Sigmoid colon (tissue), 7 donors: Measurements from ENCODE around the gene CARTPT. TPM values are rescaled to one million over a fixed set of nuclear protein-coding genes. Genes with fewer than 3 reads are reported as not detected.

Experiments
- DNase-seq: peaks from one replicate; pipeline ENCODE4 v3.0.0-alpha.2; 2019
- H3K27ac ChIP-seq, 4 donors: fragments of 200-600 bp; sonication (generic); one replicate each; pipeline ENCODE4 v1.5.1; 2016 to 2019; ENCODE audit warnings: mild to moderate bottlenecking in 1 of 4
- H3K27me3 ChIP-seq, 3 donors: fragments of 200-600 bp; sonication (generic); one replicate each; pipeline ENCODE4 v1.5.1; 2019; ENCODE audit warnings: mild to moderate bottlenecking in 1 of 3
- H3K36me3 ChIP-seq, 4 donors: fragments of 200-600 bp; sonication (generic); one replicate each; pipeline ENCODE4 v1.5.1; 2016 to 2019
- H3K4me1 ChIP-seq, 4 donors: fragments of 200-600 bp; sonication (generic); one replicate each; pipeline ENCODE4 v1.5.1; 2017 to 2019
- H3K4me3 ChIP-seq, 4 donors: fragments of 200-600 bp; sonication (generic); one replicate each; pipeline ENCODE4 v1.5.1; 2017 to 2019; ENCODE audit warnings: mild to moderate bottlenecking in 2 of 4, moderate library complexity in 1 of 4
- H3K9me3 ChIP-seq, 4 donors: fragments of 200-600 bp in 3 of 4; sonication (generic) in 3 of 4; one replicate each; pipeline versions ENCODE4 v1.5.1 to v1.6.1; 2013 to 2019
- CTCF ChIP-seq, 4 experiments: fragments of 450-650 bp in 3 of 4; fragments of 200-600 bp in 1 of 4; IDR thresholded peaks; one replicate each; pipeline ENCODE4 v1.5.1; 2016 to 2019; ENCODE audit warnings: antibody characterized with exemption in 4 of 4, mild to moderate bottlenecking in 3 of 4, moderate library complexity in 2 of 4
- EP300 ChIP-seq, 4 donors: sonication (generic); formaldehyde crosslinking; IDR thresholded peaks; one replicate each; pipeline ENCODE4 v1.6.1; 2017; ENCODE audit warnings: antibody characterized with exemption in 4 of 4
- POLR2A ChIP-seq, 2 donors: fragments of 450-650 bp; IDR thresholded peaks; one replicate each; pipeline ENCODE4 v1.6.1; 2016; ENCODE audit warnings: antibody characterized with exemption in 2 of 2, mild to moderate bottlenecking in 2 of 2, moderate library complexity in 2 of 2
- POLR2AphosphoS5 ChIP-seq, 4 donors: sonication (generic); formaldehyde crosslinking; IDR thresholded peaks; one replicate each; pipeline ENCODE4 v1.6.1; 2017; ENCODE audit warnings: antibody characterized with exemption in 4 of 4
- WGBS, 2 donors: extraction: QIAGEN DNeasy Blood & Tissue Kit; methylation state at CpG; one replicate each; pipeline ENCODE4 v1.1.7; 2013; 5-methylcytosine and 5-hydroxymethylcytosine counted together
- intact Hi-C: fragments of 100-400 bp; cut with DNase I; formaldehyde crosslinking; loops from one replicate; pipeline ENCODE4 v1.15.1; 2023
- polyA plus RNA-seq, 3 donors: library from polyadenylated mRNA; stranded (reverse); fragments of 200-250 nt; gene quantifications; one replicate each; pipeline ENCODE4 v1.2.3, GENCODE V29; 2013
- total RNA-seq, 4 donors: library from RNA; depleted of rRNA; stranded (reverse); fragments of >200 nt; gene quantifications; one replicate each; pipeline ENCODE4 v1.1.0, GENCODE V29; 2016
- donor health status: healthy with polysubstance abuse.
- donor health status: Bipolar disorder and iron deficiency.
- donor health status: healthy.

CARTPT gene
- total and polyA plus RNA-seq, 7 donors: 4.4 to 39.8 (median 16.3) TPM; not detected in 2

GRCh38 chr5:71701407-71701806 lies 17.7 kb upstream of the CARTPT start:
- intact Hi-C loops: no loop called here
- Histone ChIP-seq H3K4me3 (no peak overlapping the region), H3K36me3 (no peaks in the 10 kb centered on the region), H3K9me3 (no peaks in the 10 kb centered on the region), H3K4me1 (no peaks in the 10 kb centered on the region), H3K27me3 (peaks cover 0 to 3% (median 0%) of the 10 kb centered on the region in 3 donors), H3K27ac (no peak overlapping the region)
- no peak for DNase-seq
- WGBS, 2 donors: 65 to 67% methylated on average over 3 of the region's 3 CpGs
- TF ChIP-seq POLR2A (IDR thresholded peaks at IDR 0.05): no peak
- no peak for TF ChIP-seq EP300 (IDR thresholded peaks at IDR 0.05)
- no peak for TF ChIP-seq POLR2AphosphoS5 (IDR thresholded peaks at IDR 0.05)
- TF ChIP-seq CTCF (IDR thresholded peaks at IDR 0.05): no peak

DNA sequence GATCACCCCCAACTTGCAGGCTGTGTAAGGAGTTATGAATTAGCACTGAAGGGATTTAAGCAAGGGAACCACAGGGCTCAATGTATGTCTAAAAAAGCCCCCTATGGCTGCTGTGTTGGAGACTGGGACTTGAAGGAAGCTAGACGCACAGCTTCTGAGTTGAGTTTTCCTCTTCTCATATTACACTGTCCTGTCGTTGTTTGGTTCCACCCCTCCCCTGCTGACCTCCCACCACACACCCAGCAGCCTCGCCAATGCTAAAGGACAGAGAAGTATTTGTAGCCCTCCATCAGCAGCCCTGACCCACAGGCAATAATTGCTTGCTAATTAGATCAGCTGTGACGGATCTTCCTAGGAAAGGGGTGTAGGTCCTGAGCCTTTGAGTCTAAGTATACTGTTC lies 15.1 kb upstream of the CARTPT start:
- WGBS, 2 donors: 28 to 48% methylated on average over 4 of the region's 4 CpGs
- TF ChIP-seq CTCF (IDR thresholded peaks at IDR 0.05) (no peak), EP300 (IDR thresholded peaks at IDR 0.05) (no peak), POLR2A (IDR thresholded peaks at IDR 0.05) (no peak), POLR2AphosphoS5 (IDR thresholded peaks at IDR 0.05) (no peak)
- no peak for DNase-seq
- intact Hi-C loops: no loop called here
- no peak overlapping the region for H3K4me3 ChIP-seq
- H3K4me1 ChIP-seq: no peaks in the 10 kb centered on the region
- H3K36me3 ChIP-seq: no peaks in the 10 kb centered on the region
- H3K27ac ChIP-seq: no peak overlapping the region
- H3K27me3 ChIP-seq: no peaks in the 10 kb centered on the region
- no peaks in the 10 kb centered on the region for H3K9me3 ChIP-seq

DNA sequence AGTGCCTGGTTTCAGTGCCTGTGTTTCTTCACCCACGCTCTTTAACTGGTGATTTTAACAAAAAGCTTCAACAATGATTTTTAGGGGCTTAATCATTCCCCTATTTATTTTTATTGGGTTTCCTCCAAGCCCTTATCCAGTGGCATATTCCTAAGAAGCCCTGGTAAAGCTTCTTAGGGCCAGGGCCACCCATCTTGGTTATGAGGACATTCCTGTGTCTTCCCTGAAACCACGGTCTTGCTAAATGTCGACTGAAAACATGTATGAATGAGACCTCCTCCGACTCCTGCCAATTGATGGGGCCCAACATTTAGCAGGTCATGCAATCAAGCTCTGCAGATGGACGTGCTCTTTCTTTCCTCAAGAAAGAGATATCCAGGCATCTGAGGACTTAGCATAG lies 13.7 kb upstream of the CARTPT start:
- TF ChIP-seq POLR2A (IDR thresholded peaks at IDR 0.05) (no peak), EP300 (IDR thresholded peaks at IDR 0.05) (no peak), CTCF (IDR thresholded peaks at IDR 0.05) (no peak), POLR2AphosphoS5 (IDR thresholded peaks at IDR 0.05) (no peak)
- Histone ChIP-seq H3K36me3 (no peaks in the 10 kb centered on the region), H3K9me3 (no peaks in the 10 kb centered on the region), H3K4me3 (no peak overlapping the region), H3K4me1 (no peaks in the 10 kb centered on the region), H3K27me3 (no peaks in the 10 kb centered on the region), H3K27ac (no peak overlapping the region)
- DNase-seq: no peak
- intact Hi-C loops: no loop called here
- WGBS, 2 donors: 86 to 90% methylated on average over 5 of the region's 5 CpGs

DNA sequence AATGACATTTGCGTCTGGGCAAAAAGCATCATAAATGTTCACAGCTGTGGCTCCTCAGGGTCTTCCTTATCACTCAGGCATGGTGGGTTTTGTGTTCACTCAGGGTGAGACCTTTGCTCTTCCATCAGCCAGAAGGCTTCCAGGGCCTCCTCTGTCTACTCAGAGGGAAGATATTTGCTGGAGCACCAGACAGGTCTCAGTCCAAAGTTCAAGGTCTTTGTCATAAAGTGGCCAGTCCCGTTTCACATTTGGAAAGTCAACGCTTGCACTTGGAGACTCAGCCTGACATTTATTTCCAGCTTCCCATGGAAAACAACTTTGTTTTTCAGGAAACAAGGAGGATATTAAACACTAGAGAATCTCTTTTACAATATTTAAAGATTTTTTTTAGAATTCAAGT lies 12.2 kb upstream of the CARTPT start:
- intact Hi-C loops: no loop called here
- no peak for DNase-seq
- WGBS, 2 donors: 20 to 54% methylated on average over 3 of the region's 3 CpGs
- no peak overlapping the region for H3K27ac ChIP-seq
- no peaks in the 10 kb centered on the region for H3K9me3 ChIP-seq
- no peaks in the 10 kb centered on the region for H3K36me3 ChIP-seq
- no peaks in the 10 kb centered on the region for H3K4me1 ChIP-seq
- no peak overlapping the region for H3K4me3 ChIP-seq
- H3K27me3 ChIP-seq: no peaks in the 10 kb centered on the region
- TF ChIP-seq EP300 (IDR thresholded peaks at IDR 0.05) (no peak), POLR2A (IDR thresholded peaks at IDR 0.05) (no peak), CTCF (IDR thresholded peaks at IDR 0.05) (no peak), POLR2AphosphoS5 (IDR thresholded peaks at IDR 0.05) (no peak)

GRCh38 chr5:71711610-71712009 lies 7.5 kb upstream of the CARTPT start:
- no peak for TF ChIP-seq EP300 (IDR thresholded peaks at IDR 0.05)
- TF ChIP-seq POLR2AphosphoS5 (IDR thresholded peaks at IDR 0.05): no peak
- no peak for TF ChIP-seq CTCF (IDR thresholded peaks at IDR 0.05)
- TF ChIP-seq POLR2A (IDR thresholded peaks at IDR 0.05): no peak
- no peak overlapping the region for H3K4me3 ChIP-seq
- intact Hi-C loops: no loop called here
- H3K27ac ChIP-seq: no peak overlapping the region
- no peaks in the 10 kb centered on the region for H3K27me3 ChIP-seq
- H3K4me1 ChIP-seq: no peaks in the 10 kb centered on the region
- 75% methylated on average over 4 of the region's 4 CpGs for WGBS, 2 donors
- H3K9me3 ChIP-seq: no peaks in the 10 kb centered on the region
- DNase-seq: no peak
- H3K36me3 ChIP-seq: no peaks in the 10 kb centered on the region
